ENCODE data around the gene NAGS. TPM values are rescaled to one million over a fixed set of nuclear protein-coding genes. Genes with fewer than 3 reads are reported as not detected.

The NAGS gene
- total RNA-seq, 1 experiment from 2014 or later = 10.0 TPM

DNA sequence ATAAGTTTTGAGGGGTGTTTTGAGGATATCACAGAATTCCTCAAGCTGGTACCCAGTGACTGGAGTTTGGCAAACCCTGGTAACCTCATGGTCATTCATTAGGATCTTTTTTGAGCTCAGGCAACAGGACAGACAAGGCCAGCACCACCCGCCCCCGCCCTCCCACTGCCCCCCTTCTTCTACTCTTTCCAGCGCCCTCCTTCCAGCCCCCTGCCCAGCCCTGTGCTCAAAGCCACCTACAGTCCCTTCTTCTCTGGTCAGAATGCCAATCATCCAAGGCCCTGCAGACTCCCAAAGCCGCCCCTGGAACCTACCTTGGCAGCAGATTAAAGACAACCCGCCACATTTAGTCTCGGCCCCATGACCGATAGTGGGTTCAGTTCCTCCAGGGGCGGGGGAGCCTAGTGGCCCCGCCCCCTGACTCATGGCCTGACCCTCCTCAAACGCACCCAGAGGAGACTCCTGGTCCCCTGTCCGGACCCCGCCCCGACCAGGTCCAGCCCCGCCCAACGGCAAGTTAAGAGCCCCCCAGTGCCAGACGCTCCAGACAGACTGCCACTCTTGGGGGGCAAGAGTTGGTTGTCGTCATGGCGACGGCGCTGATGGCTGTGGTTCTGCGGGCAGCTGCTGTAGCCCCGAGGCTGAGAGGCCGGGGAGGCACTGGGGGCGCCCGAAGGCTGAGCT, at the start of gene NAGS (continued):
- TF ChIP-seq, protein P1, sequence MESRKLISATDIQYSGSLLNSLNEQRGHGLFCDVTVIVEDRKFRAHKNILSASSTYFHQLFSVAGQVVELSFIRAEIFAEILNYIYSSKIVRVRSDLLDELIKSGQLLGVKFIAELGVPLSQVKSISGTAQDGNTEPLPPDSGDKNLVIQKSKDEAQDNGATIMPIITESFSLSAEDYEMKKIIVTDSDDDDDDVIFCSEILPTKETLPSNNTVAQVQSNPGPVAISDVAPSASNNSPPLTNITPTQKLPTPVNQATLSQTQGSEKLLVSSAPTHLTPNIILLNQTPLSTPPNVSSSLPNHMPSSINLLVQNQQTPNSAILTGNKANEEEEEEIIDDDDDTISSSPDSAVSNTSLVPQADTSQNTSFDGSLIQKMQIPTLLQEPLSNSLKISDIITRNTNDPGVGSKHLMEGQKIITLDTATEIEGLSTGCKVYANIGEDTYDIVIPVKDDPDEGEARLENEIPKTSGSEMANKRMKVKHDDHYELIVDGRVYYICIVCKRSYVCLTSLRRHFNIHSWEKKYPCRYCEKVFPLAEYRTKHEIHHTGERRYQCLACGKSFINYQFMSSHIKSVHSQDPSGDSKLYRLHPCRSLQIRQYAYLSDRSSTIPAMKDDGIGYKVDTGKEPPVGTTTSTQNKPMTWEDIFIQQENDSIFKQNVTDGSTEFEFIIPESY (IDR thresholded peaks at IDR 0.05; ENCODE audit: extremely low read depth, insufficient replicate concordance, low read length) = no peak
- TF ChIP-seq SRF (IDR thresholded peaks at IDR 0.05; ENCODE audit: low read depth) (no peak), SIN3A (IDR thresholded peaks at IDR 0.05; ENCODE audit: low read depth) (no peak), CBX3 (IDR thresholded peaks at IDR 0.05; ENCODE audit: low read depth) (no peak), YY1 (IDR thresholded peaks at IDR 0.05; ENCODE audit: extremely low read depth, insufficient replicate concordance, low read depth, low read length) (no peak), ZFX (IDR thresholded peaks at IDR 0.05) (no peak), ELF1 (IDR thresholded peaks at IDR 0.05; ENCODE audit: borderline replicate concordance, low read depth) (no peak)

DNA sequence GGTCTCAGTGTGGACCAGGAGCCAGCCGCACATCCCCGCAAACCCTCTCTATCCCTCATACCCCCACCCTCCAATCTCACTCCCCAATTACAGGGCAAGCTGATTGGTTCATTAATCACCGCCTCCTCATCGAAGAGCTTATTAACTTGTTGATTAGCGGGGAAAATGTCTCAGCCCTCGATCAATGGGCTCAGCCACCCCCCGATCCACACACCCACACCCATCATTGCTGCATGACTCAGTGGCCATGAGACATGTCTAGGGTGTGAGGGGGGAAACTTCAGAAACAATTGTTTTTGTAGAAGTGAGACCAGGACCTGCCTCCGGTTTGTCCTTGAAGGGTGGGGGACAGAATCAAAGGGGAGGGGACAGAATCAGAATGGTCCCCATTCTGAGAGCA, 48.2 kb upstream of the NAGS start:
- Histone ChIP-seq H3K4me2 (ENCODE audit: low read length) (no peak overlapping the region), H3K4me1 (ENCODE audit: control insufficient read depth in 1 of 2, insufficient read depth in 2 of 2, low read length in 2 of 2) (no peaks in the 10 kb centered on the region; a peak in 1 of 4 replicates), H3K27me3 (ENCODE audit: insufficient read depth, low read length) (no peaks in the 10 kb centered on the region), H3K4me3 (replicated peaks in 1 of 2; ENCODE audit: low read depth in 1 of 2, low read length in 2 of 2) (no peak overlapping the region), H2AFZ (ENCODE audit: low read depth, low read length, poor library complexity, severe bottlenecking) (no peak overlapping the region), H3K9me3 (ENCODE audit: control insufficient read depth in 1 of 2, insufficient read depth in 1 of 2, low read depth in 1 of 2, low read length in 2 of 2) (no peaks in the 10 kb centered on the region), H3K79me2 (ENCODE audit: insufficient read depth, low read length) (no peaks in the 10 kb centered on the region), H3K9me2 (ENCODE audit: insufficient read depth) (no peaks in the 10 kb centered on the region), H3K9ac (ENCODE audit: low read length) (no peak overlapping the region), H3K36me3 (ENCODE audit: control insufficient read depth in 1 of 2, insufficient read depth in 2 of 2, low read length in 2 of 2) (no peaks in the 10 kb centered on the region), H4K20me1 (ENCODE audit: insufficient read depth) (no peaks in the 10 kb centered on the region), H3K27ac (ENCODE audit: low read depth, low read length) (no peak overlapping the region)
- ChIA-PET POLR2A (no interaction called here), CTCF (interaction anchor here (1.7 kb wide), 1 partner anchor 12 kb away, joined by 3 read pairs; no protein-coding TSS in a partner anchor), RAD21 (ENCODE audit: low non-redundant PET in 1 of 2, low total read pairs in 2 of 2, uncharacterized antibody in 2 of 2, unreplicated experiment in 2 of 2) (no interaction called here)
- intact Hi-C loops (cut with micrococcal nuclease) = no loop called here
- ATAC-seq (no peak), DNase-seq (ENCODE audit: low read depth, low spot score) (no peak)
- TF ChIP-seq SIN3A (IDR thresholded peaks at IDR 0.05; ENCODE audit: low read depth) = no peak
- no TSS peak for BruUV-seq (replicated peaks)

All from HCT116 (cell line).